ENCODE data around the gene RSU1.
A peak's percentile ranks its signal among the peaks of the same experiment; 100 is the strongest.

The RSU1 gene

GRCh38 chr10:16732376-16732775, 84.8 kb downstream of the RSU1 start:
- DNase-seq, result no peak

- no peak for DNase-seq
These were observed 89.0 kb downstream of the RSU1 start for GRCh38 chr10:16728266-16728665.

- no peak for DNase-seq
These were observed 89.6 kb downstream of the RSU1 start for GRCh38 chr10:16727666-16728065.

DNA sequence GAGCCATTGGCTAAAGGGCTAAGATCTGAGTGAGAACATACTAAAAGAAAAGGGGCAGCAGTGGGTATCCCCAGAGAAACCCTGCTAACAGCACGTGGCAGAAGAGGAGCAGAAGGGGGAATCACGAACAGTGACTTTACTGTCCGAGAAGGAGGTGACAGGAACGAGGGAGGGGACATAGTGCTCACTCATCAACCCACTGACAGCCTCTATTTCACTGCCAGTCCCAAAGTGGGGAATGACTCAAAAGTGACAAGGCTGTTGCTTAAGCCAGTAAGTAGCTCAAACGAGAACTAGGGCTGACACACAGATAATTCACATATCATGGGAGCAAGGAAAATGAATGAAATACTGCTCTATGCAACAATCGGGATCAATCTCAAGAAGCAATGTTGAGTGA, 92.7 kb downstream of the RSU1 start:
- DNase-seq, result no peak

- DNase-seq, result no peak
These were observed 96.4 kb downstream of the RSU1 start for GRCh38 chr10:16720812-16721211.

DNA sequence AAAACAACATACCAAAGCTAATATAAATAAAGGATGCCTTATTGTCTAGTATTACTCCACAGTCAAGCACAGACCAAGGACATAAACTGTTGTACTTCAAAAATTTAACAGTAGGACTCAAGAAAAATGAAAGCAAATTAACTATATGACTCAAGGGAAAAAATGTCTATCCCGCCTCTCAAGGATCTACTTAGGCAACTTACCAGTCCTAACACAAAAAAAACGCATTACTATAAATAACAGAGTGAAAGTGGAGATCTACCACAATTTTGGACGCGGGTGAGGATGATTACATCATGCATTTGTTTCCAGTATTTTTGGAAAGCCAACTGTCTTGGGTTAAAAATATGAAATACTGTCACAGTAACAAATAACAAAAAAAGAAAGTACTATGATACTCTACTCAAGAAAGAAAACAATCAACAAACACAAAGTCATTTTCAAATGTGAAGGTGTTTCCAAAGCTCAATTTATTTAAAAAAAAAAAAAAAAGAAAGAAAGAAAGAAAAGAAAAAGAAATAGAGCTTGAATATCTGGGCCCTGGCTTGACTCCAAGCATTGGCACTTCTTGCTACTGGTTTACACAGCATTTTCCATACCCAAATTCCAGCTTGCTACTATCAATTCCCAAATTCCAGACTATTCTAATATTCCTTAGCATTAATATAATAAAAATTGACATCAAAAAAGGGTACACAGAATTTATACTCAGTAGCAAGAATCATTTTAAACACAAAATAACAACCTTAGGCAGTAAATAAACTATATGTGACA, 99.4 kb downstream of the RSU1 start:
- no peak for DNase-seq

- no peak for DNase-seq
These were observed 101.2 kb downstream of the RSU1 start for GRCh38 chr10:16716051-16716450.

GRCh38 chr10:16713290-16713689, 103.9 kb downstream of the RSU1 start:
- DNase-seq, result no peak

DNA sequence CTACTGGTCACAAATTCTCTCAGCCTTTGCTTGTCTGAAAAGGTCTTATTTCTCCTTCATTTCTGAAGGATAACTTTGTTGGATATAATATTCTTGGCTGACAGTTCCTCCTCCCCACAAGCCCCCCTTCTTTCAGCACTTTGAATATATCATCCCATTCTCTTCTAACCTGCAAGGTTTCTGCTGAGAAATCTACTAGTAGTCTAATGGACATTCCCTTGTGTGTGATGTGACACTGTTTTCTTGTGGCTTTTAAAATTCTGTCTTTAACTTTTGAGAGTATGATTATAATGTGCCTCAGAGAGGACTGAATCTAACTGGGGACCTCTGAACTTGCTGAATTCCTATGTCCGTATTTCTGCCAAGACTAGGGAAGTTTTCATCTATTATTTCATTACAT, 104.3 kb downstream of the RSU1 start:
- no peak for DNase-seq

GRCh38 chr10:16700331-16700730, 116.9 kb downstream of the RSU1 start:
- no peak for DNase-seq

GRCh38 chr10:16699435-16700057, 117.7 kb downstream of the RSU1 start:
- no peak for DNase-seq

GRCh38 chr10:16698461-16698860, 118.8 kb downstream of the RSU1 start:
- DNase-seq, result no peak

- no peak for DNase-seq
These were observed 126.8 kb downstream of the RSU1 start for GRCh38 chr10:16690417-16690816.

DNA sequence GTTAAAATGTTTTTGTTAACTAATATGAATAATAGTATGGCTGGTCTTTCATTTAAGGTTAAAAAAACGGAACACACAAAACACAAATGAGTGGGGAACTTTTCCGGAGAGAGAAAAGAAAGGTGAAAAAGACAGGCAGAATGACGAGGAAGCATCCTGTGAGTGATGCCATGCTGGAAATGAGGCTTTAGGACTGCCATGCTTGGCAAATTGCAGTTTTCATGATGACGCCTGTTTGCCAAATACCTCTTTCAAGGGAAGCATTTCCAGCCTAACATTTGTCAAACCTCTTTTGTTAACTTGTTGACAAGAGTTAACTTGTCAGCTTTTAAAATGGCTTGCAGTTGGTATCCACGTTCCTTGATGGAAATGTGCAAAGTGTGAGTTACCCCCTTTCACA, 127.5 kb downstream of the RSU1 start:
- DNase-seq, result no peak

DNA sequence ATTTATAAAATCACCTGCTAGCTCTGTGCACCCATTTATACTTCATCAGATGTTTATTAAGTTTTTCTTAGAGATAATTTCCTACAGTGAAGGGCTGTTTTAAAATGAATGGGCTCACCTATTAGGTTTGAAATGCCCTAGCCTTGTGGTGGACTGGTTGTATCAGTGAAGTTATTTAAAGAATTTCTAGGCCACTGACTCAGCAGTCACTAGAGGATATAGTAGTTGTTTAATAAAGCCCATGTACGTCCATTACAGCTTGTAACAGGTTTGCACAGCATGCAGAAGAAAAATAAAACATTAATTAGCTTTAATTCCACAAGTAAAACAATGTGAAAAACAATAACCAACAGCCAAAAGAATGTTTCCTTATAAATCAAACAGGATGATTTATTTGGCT, 128.0 kb downstream of the RSU1 start:
- DNase-seq, result no peak

- peak; percentile 5 for DNase-seq
These were observed 130.9 kb downstream of the RSU1 start for GRCh38 chr10:16686054-16686902.

DNA sequence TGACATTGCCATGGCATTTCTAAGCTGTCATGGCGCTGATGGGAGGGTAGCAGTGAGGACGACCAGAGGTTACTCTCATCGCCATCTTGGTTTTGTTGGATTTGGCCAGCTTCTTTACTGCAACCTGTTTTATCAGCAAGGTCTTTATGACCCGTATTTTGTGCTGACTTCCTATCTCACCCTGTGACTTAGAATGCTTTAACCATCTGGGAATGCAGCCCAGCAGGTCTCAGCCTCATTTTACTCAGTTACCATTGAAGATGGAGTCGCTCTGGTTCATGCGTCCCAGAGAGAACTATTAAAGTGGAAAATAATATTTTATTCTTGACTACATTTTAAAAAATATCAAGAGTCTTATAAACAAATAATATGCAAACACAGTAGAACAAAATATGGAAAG, 131.7 kb downstream of the RSU1 start:
- DNase-seq, result no peak

- no peak for DNase-seq
These were observed 135.7 kb downstream of the RSU1 start for GRCh38 chr10:16681521-16681920.

DNA sequence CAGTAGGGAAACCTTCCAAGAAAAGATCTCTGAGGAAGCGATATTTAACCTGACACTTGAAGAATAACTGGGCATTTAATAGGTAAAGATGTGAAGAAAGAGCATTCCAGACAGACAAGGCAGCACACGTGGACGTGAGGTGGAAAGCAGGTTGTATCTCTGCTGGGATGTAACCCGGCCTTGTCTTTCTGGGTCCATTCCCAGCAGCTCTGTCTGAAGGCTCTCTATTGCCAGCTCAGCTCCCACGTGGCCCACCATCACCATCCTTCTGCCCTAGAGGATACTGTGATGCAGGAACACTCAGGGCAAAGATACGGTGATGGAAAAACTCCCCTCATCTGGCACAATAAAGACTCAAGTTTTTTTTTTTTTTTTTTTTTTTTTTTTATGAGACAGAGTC, 137.7 kb downstream of the RSU1 start:
- DNase-seq, result no peak

GRCh38 chr10:16675334-16675733, 141.9 kb downstream of the RSU1 start:
- no peak for DNase-seq

DNA sequence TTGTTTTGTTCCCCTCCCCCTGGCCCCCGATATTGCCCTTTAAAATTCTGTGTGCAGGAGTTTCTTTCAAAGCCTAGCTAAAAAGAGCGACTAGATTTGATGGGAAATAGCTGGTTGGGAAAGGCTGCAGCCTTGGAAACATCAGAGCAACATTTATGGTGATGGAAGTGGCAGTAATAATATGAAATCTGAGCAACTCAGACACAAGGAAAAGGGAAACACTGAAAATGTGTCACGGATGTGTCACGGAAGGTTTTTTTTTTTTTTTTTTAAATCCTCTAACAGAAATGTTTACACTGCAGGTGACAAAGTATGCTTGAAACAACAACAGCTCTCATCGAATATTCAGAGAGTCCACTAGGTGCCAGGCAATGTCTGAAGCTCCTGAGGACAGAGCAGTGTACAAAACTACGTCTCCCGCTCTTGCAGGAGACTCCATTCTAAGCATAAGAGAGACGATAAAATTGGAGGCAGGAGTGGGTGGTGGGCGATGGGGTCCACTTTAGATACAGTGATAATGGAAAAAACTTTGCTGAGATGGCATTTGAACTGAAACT, 143.0 kb downstream of the RSU1 start:
- DNase-seq, result peak; percentile 60

GRCh38 chr10:16673443-16673842, 143.8 kb downstream of the RSU1 start:
- DNase-seq, result peak; percentile 77

DNA sequence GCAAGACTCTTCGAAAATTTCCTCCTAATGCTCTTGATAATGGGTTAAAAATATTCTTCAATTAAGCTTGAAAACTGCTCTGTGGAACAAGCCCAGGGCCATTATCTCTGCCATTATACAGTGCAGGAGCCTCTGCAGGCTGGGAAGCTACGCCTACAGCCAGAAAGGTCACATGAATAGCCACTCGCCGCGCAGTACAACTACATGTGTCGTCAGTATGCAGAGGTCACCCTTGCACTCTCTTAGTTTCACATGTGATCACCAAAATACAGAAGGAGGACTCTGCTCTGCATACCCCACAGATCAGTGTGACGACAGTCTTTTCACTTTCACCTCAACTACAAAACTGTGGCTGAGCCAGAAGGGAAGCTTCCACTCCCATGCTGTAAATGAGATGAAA, 153.8 kb downstream of the RSU1 start:
- DNase-seq, result no peak

DNA sequence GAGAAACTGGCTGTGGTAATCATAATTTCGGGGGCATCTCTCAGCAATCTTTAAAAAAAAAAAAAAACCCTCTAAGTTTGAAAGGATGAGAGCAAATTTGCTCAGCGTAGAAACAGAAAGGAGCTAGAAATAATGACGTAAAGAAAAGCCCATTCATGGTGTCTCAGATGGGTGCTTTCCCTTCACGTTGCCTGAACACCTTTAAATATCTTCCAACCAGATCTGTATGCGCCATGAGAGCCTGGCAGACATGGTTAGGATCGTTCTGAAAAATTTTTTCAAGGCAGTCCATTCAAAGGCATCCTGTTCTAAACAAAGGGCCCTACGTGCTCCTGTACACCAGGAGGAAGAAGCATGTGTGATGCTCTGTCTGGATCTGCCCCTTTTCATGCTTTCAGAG, 154.3 kb downstream of the RSU1 start:
- DNase-seq, result no peak

Measured in NCI-H774 (cell line).